ENCODE results near the gene XIRP1.
"Not testable (repeated sequence)": the region's sequence is repeated elsewhere in the genome, so short reads cannot be mapped to it uniquely, and the experiment has no call there.

The XIRP1 gene

GRCh38 chr3:39185959-39186691 lies 6.3 kb downstream of the XIRP1 start:
- DNase-seq = no peak

- no peak for DNase-seq
Observed at GRCh38 chr3:39185326-39185958, 7.0 kb downstream of the XIRP1 start.

GRCh38 chr3:39184968-39185285 lies 7.5 kb downstream of the XIRP1 start:
- DNase-seq = no peak

- no peak for DNase-seq
Observed at GRCh38 chr3:39184081-39184967, 8.1 kb downstream of the XIRP1 start.

GRCh38 chr3:39183211-39184080 lies 8.9 kb downstream of the XIRP1 start:
- peak; percentile 29 for DNase-seq

GRCh38 chr3:39181408-39182335 lies 10.7 kb downstream of the XIRP1 start:
- DNase-seq = no peak

- DNase-seq = peak; percentile 80
Observed at GRCh38 chr3:39180546-39181346, 11.6 kb downstream of the XIRP1 start.

GRCh38 chr3:39180183-39180545 lies 12.2 kb downstream of the XIRP1 start:
- no peak for DNase-seq

- no peak for DNase-seq
Observed at GRCh38 chr3:39178553-39178952, 13.8 kb downstream of the XIRP1 start.

- DNase-seq = peak; percentile 40
Observed at GRCh38 chr3:39177708-39178332, 14.6 kb downstream of the XIRP1 start.

GRCh38 chr3:39176025-39176714 lies 16.2 kb downstream of the XIRP1 start:
- no peak for DNase-seq

GRCh38 chr3:39173318-39174125 lies 18.9 kb downstream of the XIRP1 start:
- DNase-seq = no peak

- DNase-seq = no peak
Observed at GRCh38 chr3:39171860-39172259, 20.5 kb downstream of the XIRP1 start.

GRCh38 chr3:39170877-39171276 lies 21.5 kb downstream of the XIRP1 start:
- DNase-seq = not testable (repeated sequence)

GRCh38 chr3:39170461-39170860 lies 21.9 kb downstream of the XIRP1 start:
- no peak for DNase-seq

- DNase-seq = no peak
Observed at GRCh38 chr3:39169712-39170111, 22.7 kb downstream of the XIRP1 start.

GRCh38 chr3:39168156-39168780 lies 24.1 kb downstream of the XIRP1 start:
- no peak for DNase-seq

GRCh38 chr3:39166932-39167532 lies 25.4 kb downstream of the XIRP1 start:
- no peak for DNase-seq

Data from NCI-H510A treated with DMSO at 0.1 percent for 48 hours (cell line).